ENCODE data around the gene RTL9. TPM values are rescaled to one million over a fixed set of nuclear protein-coding genes. Genes with fewer than 3 reads are reported as not detected.

Gene RTL9
- total RNA-seq, 4 donors from 2014 or later = 0.17 to 0.49 (median 0.30) TPM

GRCh38 chrX:110407910-110408545 lies 49.4 kb downstream of the RTL9 start:
- no peak for TF ChIP-seq CTCF (IDR thresholded peaks at IDR 0.05; ENCODE audit: low read depth)

Small RNA genes lying within 50 kb of the gene (small RNA-seq; reads per million reads assigned to genes)
- not detected for gene GNG5P2

Other genes starting within 250 kb of the RTL9 start
- gene AMMECR1, start 40.8 kb upstream of the RTL9 start, total RNA-seq = 1 to 10 TPM; 3.0 to 5.1 (median 3.7) TPM